Skeletal muscle tissue (tissue), 4 donors: ENCODE data around the gene ID2. TPM values are rescaled to one million over a fixed set of nuclear protein-coding genes. Genes with fewer than 3 reads are reported as not detected.

Experiments used
- H3K27ac ChIP-seq: one replicate; pipeline ENCODE4 v1.7.0; 2013; ENCODE audit warnings: mild to moderate bottlenecking, low read depth, low read length, inconsistent platforms
- H3K27me3 ChIP-seq, 3 donors: one replicate each; pipeline ENCODE4 v1.7.0; 2013; ENCODE audit warnings: low read length in 3 of 3; ENCODE audit not compliant: control insufficient read depth in 3 of 3, insufficient read depth in 3 of 3
- H3K36me3 ChIP-seq, 3 donors: one replicate each; pipeline ENCODE4 v1.7.0; 2013; ENCODE audit warnings: low read length in 3 of 3; ENCODE audit not compliant: control insufficient read depth in 3 of 3, insufficient read depth in 3 of 3
- H3K4me1 ChIP-seq, 3 donors: one replicate each; pipeline ENCODE4 v1.7.0; 2013; ENCODE audit warnings: low read length in 3 of 3, mild to moderate bottlenecking in 3 of 3; ENCODE audit not compliant: control insufficient read depth in 3 of 3, insufficient read depth in 3 of 3
- H3K4me3 ChIP-seq, 3 donors: one replicate each; pipeline ENCODE4 v1.7.0; 2013; ENCODE audit warnings: low read length in 3 of 3
- H3K9ac ChIP-seq, 3 donors: one replicate each; pipeline ENCODE4 v1.7.0; 2013; ENCODE audit warnings: low read length in 3 of 3, mild to moderate bottlenecking in 3 of 3, moderate library complexity in 2 of 3, low read depth in 1 of 3
- H3K9me3 ChIP-seq, 3 donors: one replicate each; pipeline ENCODE4 v1.7.0; 2013; ENCODE audit warnings: low read length in 3 of 3; ENCODE audit not compliant: control insufficient read depth in 3 of 3
- total RNA-seq: library from RNA; depleted of rRNA; stranded (reverse); fragments of >200 nt; gene quantifications from one replicate; pipeline ENCODE4 v1.2.3, GENCODE V29; 2014
- donor health status: Osteomylitis.

The ID2 gene
- total RNA-seq, 1 donor from 2014 or later = 35.0 TPM

- H3K9ac ChIP-seq = no peak overlapping the region
- no peak overlapping the region for H3K4me3 ChIP-seq
- no peak overlapping the region for H3K27ac ChIP-seq
- no peaks in the 10 kb centered on the region for H3K36me3 ChIP-seq
- H3K9me3 ChIP-seq = no peaks in the 10 kb centered on the region
- H3K4me1 ChIP-seq = peaks cover 16 to 26% (median 16%) of the 10 kb centered on the region in 3 donors
- no peaks in the 10 kb centered on the region for H3K27me3 ChIP-seq
These were observed 23.6 kb upstream of the ID2 start for GRCh38 chr2:8658064-8658862.

DNA sequence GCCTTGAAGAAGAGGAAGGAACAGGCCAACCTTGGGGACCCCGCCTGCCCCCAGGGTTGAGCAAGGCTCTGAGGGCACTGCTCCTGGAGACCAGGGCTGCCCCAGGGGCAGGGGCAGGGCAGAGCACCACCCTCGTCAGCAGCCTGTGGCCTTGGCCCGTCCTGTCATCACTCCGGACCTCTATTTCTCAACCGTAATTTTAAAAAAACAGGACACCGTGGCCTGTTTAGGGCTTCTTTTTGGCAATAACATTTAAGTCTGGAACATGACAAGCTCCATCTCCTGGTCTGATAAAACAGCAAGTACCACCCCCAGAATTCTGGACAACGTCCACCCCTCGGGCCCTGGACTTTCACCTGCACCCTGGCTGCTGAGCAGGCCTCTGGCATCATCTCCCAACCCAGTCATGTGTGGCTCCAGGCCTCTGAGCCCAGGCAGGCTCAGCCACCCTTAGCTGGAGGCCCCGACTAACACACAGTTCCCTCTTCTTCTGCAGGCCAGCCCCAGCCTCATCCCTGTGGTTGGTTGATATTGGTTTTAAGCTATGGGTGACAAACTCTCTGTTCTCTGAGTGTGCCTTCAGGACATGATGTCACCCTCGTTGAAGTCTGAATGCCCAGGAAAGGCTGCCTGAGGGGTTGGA lies 22.6 kb upstream of the ID2 start:
- Histone ChIP-seq H3K27me3 (no peaks in the 10 kb centered on the region), H3K9ac (peak overlapping the region in 2 of 3 donors; percentile 51 to 74), H3K27ac (peak overlapping the region; percentile 54), H3K36me3 (no peaks in the 10 kb centered on the region), H3K4me1 (peaks cover 16 to 26% (median 16%) of the 10 kb centered on the region in 3 donors), H3K9me3 (no peaks in the 10 kb centered on the region), H3K4me3 (no peak overlapping the region)

GRCh38 chr2:8659735-8660492 lies 21.9 kb upstream of the ID2 start:
- Histone ChIP-seq H3K36me3 (no peaks in the 10 kb centered on the region), H3K27ac (peak overlapping the region; percentile 54), H3K9me3 (no peaks in the 10 kb centered on the region), H3K4me1 (peaks cover 16 to 26% (median 16%) of the 10 kb centered on the region in 3 donors), H3K4me3 (peak overlapping the region; percentile 21 to 52 (median 38)), H3K27me3 (no peaks in the 10 kb centered on the region), H3K9ac (peak overlapping the region; percentile 50 to 74 (median 51))

GRCh38 chr2:8661235-8661634 lies 20.6 kb upstream of the ID2 start:
- H3K9me3 ChIP-seq = no peaks in the 10 kb centered on the region
- H3K27me3 ChIP-seq = no peaks in the 10 kb centered on the region
- H3K4me1 ChIP-seq = peaks cover 16 to 26% (median 16%) of the 10 kb centered on the region in 3 donors
- H3K36me3 ChIP-seq = no peaks in the 10 kb centered on the region
- H3K27ac ChIP-seq = no peak overlapping the region
- no peak overlapping the region for H3K4me3 ChIP-seq
- H3K9ac ChIP-seq = peak overlapping the region in 1 of 3 donors; percentile 8

DNA sequence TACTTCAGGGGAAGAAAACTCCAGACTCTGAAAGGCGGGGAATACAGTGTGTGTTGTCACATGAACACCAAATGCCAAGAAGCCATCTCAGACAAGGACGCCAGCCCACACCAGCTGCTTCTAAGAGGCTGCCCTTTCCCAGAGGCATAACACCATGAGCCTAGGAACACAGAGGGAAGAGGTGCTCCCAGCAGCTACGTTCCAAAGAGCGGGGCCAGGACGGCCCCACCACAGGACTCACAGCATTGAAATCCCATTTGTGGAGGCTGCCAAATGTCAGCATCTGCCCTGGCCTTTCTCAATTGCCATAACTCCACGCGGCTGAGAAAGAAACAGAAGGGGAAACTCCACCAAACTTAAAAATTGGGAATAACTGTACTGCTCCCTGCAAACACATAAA lies 20.1 kb upstream of the ID2 start:
- H3K4me3 ChIP-seq = no peak overlapping the region
- no peaks in the 10 kb centered on the region for H3K9me3 ChIP-seq
- peak overlapping the region in 1 of 3 donors; percentile 8 for H3K9ac ChIP-seq
- no peaks in the 10 kb centered on the region for H3K27me3 ChIP-seq
- H3K36me3 ChIP-seq = no peaks in the 10 kb centered on the region
- H3K27ac ChIP-seq = no peak overlapping the region
- peaks cover 16 to 26% (median 16%) of the 10 kb centered on the region in 3 donors for H3K4me1 ChIP-seq

DNA sequence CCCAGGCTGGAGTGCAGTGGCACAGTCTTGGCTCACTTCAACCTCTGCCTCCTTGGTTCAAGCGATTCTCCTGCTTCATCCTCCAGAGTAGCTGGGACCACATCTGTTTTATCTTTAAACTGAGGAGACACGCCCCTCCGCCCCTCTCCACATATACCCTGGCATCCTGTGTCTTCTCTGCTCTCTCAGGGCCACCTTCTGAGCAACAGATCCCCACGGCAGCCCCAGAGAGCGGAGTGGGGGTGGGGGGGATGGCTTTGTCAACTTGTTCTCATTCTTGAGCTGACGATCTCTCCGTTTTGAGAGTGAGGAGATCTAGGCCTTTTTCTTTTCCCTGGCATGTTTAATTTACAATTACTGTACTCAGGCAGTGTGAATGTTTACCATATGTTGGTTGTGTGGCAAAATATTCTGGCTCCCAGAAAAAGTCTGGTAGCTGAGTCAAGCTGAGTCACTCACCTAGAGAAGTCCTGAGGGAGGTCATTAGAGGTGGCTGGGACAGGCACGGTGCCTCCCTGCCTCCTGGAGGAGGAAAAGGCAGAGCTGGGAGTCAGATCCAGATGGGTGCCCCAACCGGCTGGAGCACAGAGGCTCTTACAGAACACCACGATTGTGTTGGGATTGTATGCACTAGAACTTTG lies 19.5 kb upstream of the ID2 start:
- Histone ChIP-seq H3K9me3 (no peaks in the 10 kb centered on the region), H3K27ac (no peak overlapping the region), H3K27me3 (no peaks in the 10 kb centered on the region), H3K4me3 (no peak overlapping the region), H3K4me1 (peaks cover 16 to 26% (median 16%) of the 10 kb centered on the region in 3 donors), H3K36me3 (no peaks in the 10 kb centered on the region), H3K9ac (no peak overlapping the region)

DNA sequence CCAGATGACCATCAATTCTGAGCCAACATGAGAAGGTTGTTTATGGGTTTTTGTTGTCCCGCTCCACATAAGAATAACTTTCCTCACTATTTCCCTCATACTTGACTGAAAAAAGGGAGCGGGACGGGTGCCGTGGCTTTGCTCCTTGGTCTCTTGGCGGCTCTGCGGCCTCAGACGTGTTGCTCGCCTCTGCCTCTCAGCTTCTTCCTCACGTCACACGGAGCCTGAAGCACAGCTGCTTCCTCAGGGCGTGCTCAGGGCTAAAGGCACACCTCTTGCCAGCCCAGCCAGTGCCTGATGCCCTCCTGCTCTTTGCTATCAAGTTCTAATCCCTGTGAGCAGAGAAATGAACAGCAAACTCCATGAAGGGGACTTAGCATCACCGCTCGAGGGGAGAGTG lies 17.9 kb upstream of the ID2 start:
- H3K27me3 ChIP-seq = no peaks in the 10 kb centered on the region
- H3K4me1 ChIP-seq = peaks cover 16 to 28% (median 17%) of the 10 kb centered on the region in 3 donors
- H3K9me3 ChIP-seq = no peaks in the 10 kb centered on the region
- H3K36me3 ChIP-seq = no peaks in the 10 kb centered on the region
- no peak overlapping the region for H3K27ac ChIP-seq
- H3K4me3 ChIP-seq = no peak overlapping the region
- H3K9ac ChIP-seq = no peak overlapping the region

DNA sequence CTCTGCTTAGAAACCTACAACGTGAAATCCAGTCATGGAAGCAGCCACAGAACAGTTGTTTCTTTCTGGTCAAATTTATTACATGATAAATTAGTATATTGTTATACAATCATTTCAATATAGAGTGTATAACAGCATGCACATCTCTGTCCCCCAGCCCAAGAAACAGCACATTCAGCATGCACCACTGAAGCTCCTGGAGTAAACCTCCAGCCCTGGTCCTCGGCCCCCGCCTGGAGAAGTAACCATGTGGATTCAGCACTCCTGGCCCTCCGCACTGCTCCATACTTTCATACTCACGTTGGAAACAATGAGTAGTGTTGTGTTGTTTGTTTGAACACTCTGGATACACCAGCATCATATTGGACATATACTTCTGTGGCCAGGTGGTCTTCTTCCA lies 15.3 kb upstream of the ID2 start:
- Histone ChIP-seq H3K36me3 (no peaks in the 10 kb centered on the region), H3K4me3 (no peak overlapping the region), H3K27ac (no peak overlapping the region), H3K9me3 (no peaks in the 10 kb centered on the region), H3K9ac (no peak overlapping the region), H3K27me3 (no peaks in the 10 kb centered on the region), H3K4me1 (peaks cover 12 to 18% (median 13%) of the 10 kb centered on the region in 3 donors)

- Histone ChIP-seq H3K4me3 (no peak overlapping the region), H3K9me3 (no peaks in the 10 kb centered on the region), H3K9ac (no peak overlapping the region), H3K36me3 (no peaks in the 10 kb centered on the region), H3K4me1 (peaks cover 9 to 13% (median 12%) of the 10 kb centered on the region in 3 donors), H3K27me3 (no peaks in the 10 kb centered on the region), H3K27ac (no peak overlapping the region)
These were observed 13.9 kb upstream of the ID2 start for GRCh38 chr2:8667896-8668512.
